Neural progenitor cell (in vitro differentiated cells): ENCODE measurements around the gene TSHZ1. TPM values are rescaled to one million over a fixed set of nuclear protein-coding genes. Genes with fewer than 3 reads are reported as not detected.

Experiments used
- DNase-seq: peaks from one replicate; pipeline ENCODE4 v3.0.0-alpha.2; 2016; ENCODE audit warnings: low spot score
- H2AFZ ChIP-seq: fragments of 200-600 bp; sonication (generic); replicated peaks from 2 replicates; pipeline ENCODE4 v1.6.1; 2016; ENCODE audit warnings: antibody characterized with exemption
- H3F3A ChIP-seq: fragments of 200-600 bp; sonication (generic); 2 replicates; pipeline ENCODE4 v1.6.1; 2016; ENCODE audit warnings: antibody characterized with exemption, low read depth
- H3K27ac ChIP-seq: fragments of 200-600 bp; sonication (generic); 2 replicates; pipeline ENCODE4 v1.5.1; 2016; ENCODE audit warnings: mild to moderate bottlenecking
- H3K27me3 ChIP-seq: fragments of 200-600 bp; sonication (generic); 2 replicates; pipeline ENCODE4 v1.6.1; 2016; ENCODE audit warnings: mild to moderate bottlenecking, moderate library complexity
- H3K36me3 ChIP-seq: fragments of 200-600 bp; sonication (generic); 2 replicates; pipeline ENCODE4 v1.5.1; 2016
- H3K4me1 ChIP-seq: fragments of 200-600 bp; sonication (generic); 2 replicates; pipeline ENCODE4 v1.6.1; 2016; ENCODE audit warnings: mixed run types
- H3K4me2 ChIP-seq: fragments of 200-600 bp; sonication (generic); 2 replicates; pipeline ENCODE4 v1.6.1; 2016
- H3K4me3 ChIP-seq: fragments of 200-600 bp; sonication (generic); 2 replicates; pipeline ENCODE4 v1.5.1; 2016
- H3K79me2 ChIP-seq: fragments of 200-600 bp; sonication (generic); 2 replicates; pipeline ENCODE4 v1.6.1; 2016; ENCODE audit warnings: low read depth
- H3K9ac ChIP-seq: fragments of 200-600 bp; sonication (generic); 2 replicates; pipeline ENCODE4 v1.6.1; 2016
- H3K9me3 ChIP-seq: fragments of 200-600 bp; sonication (generic); 2 replicates; pipeline ENCODE4 v1.5.1; 2016; ENCODE audit warnings: low read depth
- H4K20me1 ChIP-seq: fragments of 200-600 bp; sonication (generic); 2 replicates; pipeline ENCODE4 v1.6.1; 2016; ENCODE audit warnings: low read depth
- H3K27ac Mint-ChIP-seq: 3 replicates; pipeline ENCODE4 v1.8.0; 2021; ENCODE audit warnings: mixed read lengths
- H3K27me3 Mint-ChIP-seq: 2 replicates; pipeline ENCODE4 v1.8.0; 2022; ENCODE audit warnings: low read depth, mild to moderate bottlenecking, inconsistent platforms, moderate library complexity, mixed read lengths; ENCODE audit not compliant: insufficient read depth
- H3K36me3 Mint-ChIP-seq: 3 replicates; pipeline ENCODE4 v1.8.0; 2021; ENCODE audit warnings: mixed read lengths
- H3K4me1 Mint-ChIP-seq: 3 replicates; pipeline ENCODE4 v1.8.0; 2021; ENCODE audit warnings: mixed read lengths
- H3K4me3 Mint-ChIP-seq: 3 replicates; pipeline ENCODE4 v1.8.0; 2021; ENCODE audit warnings: mild to moderate bottlenecking, moderate library complexity, mixed read lengths
- H3K9me3 Mint-ChIP-seq: 3 replicates; pipeline ENCODE4 v1.8.0; 2020; ENCODE audit warnings: mixed read lengths
- CTCF ChIP-seq: fragments of 200-600 bp; sonication (generic); IDR thresholded peaks from 2 replicates; pipeline ENCODE4 v1.5.1; 2017; ENCODE audit warnings: antibody characterized with exemption, mild to moderate bottlenecking
- EZH2 ChIP-seq: fragments of 200-600 bp; sonication (generic); IDR thresholded peaks from 2 replicates; pipeline ENCODE4 v1.6.1; 2017; ENCODE audit warnings: antibody characterized with exemption, mild to moderate bottlenecking, moderate library complexity
- EZH2phosphoT487 ChIP-seq: fragments of 200-600 bp; sonication (generic); IDR thresholded peaks from 2 replicates; pipeline ENCODE4 v1.6.1; 2017; ENCODE audit warnings: antibody characterized with exemption
- total RNA-seq: library from RNA; depleted of rRNA; stranded (reverse); fragments of >200 nt; gene quantifications from 2 replicates; pipeline ENCODE4 v1.2.3, GENCODE V29; 2015; ENCODE audit warnings: low replicate concordance

The TSHZ1 gene
- total RNA-seq, 1 donor from 2014 or later = 0.06 TPM

GRCh38 chr18:75335511-75335910, 124.9 kb downstream of the TSHZ1 start:
- peaks cover 5% of the 10 kb centered on the region for H3K9me3 Mint-ChIP-seq
- no peak overlapping the region for H3K9ac ChIP-seq
- no peaks in the 10 kb centered on the region for H4K20me1 ChIP-seq
- H3K4me3 Mint-ChIP-seq = peak overlapping the region; percentile 33
- no peaks in the 10 kb centered on the region for H3K4me1 ChIP-seq
- H3K36me3 ChIP-seq = no peaks in the 10 kb centered on the region
- DNase-seq = no peak
- no peaks in the 10 kb centered on the region for H3K79me2 ChIP-seq
- no peak overlapping the region for H3K4me2 ChIP-seq
- H3K4me3 ChIP-seq = no peak overlapping the region
- no peaks in the 10 kb centered on the region for H3F3A ChIP-seq
- peaks cover 9% of the 10 kb centered on the region for H3K27me3 Mint-ChIP-seq
- no peak overlapping the region for H3K27ac ChIP-seq
- no peaks in the 10 kb centered on the region for H3K27me3 ChIP-seq
- no peaks in the 10 kb centered on the region for H3K36me3 Mint-ChIP-seq
- H3K9me3 ChIP-seq = no peaks in the 10 kb centered on the region
- peaks cover 13% of the 10 kb centered on the region for H3K4me1 Mint-ChIP-seq
- H2AFZ ChIP-seq = no peak overlapping the region
- H3K27ac Mint-ChIP-seq = no peak overlapping the region
- TF ChIP-seq CTCF (no peak), EZH2 (no peak), EZH2phosphoT487 (no peak)

GRCh38 chr18:75336767-75337166, 126.2 kb downstream of the TSHZ1 start:
- Histone ChIP-seq H3K79me2 (no peaks in the 10 kb centered on the region), H3K4me2 (no peak overlapping the region), H3K4me3 (no peak overlapping the region), H3K36me3 (no peaks in the 10 kb centered on the region), H3K9ac (no peak overlapping the region), H3K9me3 (no peaks in the 10 kb centered on the region), H3F3A (no peaks in the 10 kb centered on the region), H3K4me1 (peaks cover 11% of the 10 kb centered on the region), H4K20me1 (no peaks in the 10 kb centered on the region), H3K27me3 (no peaks in the 10 kb centered on the region), H2AFZ (no peak overlapping the region), H3K27ac (no peak overlapping the region)
- H3K27ac Mint-ChIP-seq = no peak overlapping the region
- TF ChIP-seq CTCF = no peak
- TF ChIP-seq EZH2phosphoT487 = no peak
- TF ChIP-seq EZH2 = no peak
- peaks cover 14% of the 10 kb centered on the region for H3K27me3 Mint-ChIP-seq
- H3K4me1 Mint-ChIP-seq = peaks cover 25% of the 10 kb centered on the region
- no peak overlapping the region for H3K4me3 Mint-ChIP-seq
- DNase-seq = no peak
- H3K36me3 Mint-ChIP-seq = no peaks in the 10 kb centered on the region
- peaks cover 5% of the 10 kb centered on the region for H3K9me3 Mint-ChIP-seq

GRCh38 chr18:75337348-75337747, 126.8 kb downstream of the TSHZ1 start:
- Mint-ChIP-seq H3K4me1 (peaks cover 31% of the 10 kb centered on the region), H3K36me3 (no peaks in the 10 kb centered on the region), H3K4me3 (no peak overlapping the region), H3K27me3 (peaks cover 18% of the 10 kb centered on the region), H3K27ac (no peak overlapping the region), H3K9me3 (peaks cover 5% of the 10 kb centered on the region)
- no peak for TF ChIP-seq EZH2phosphoT487
- TF ChIP-seq EZH2 = no peak
- no peak for TF ChIP-seq CTCF
- Histone ChIP-seq H3K9ac (no peak overlapping the region), H3K4me2 (no peak overlapping the region), H3K9me3 (no peaks in the 10 kb centered on the region), H3K27me3 (no peaks in the 10 kb centered on the region), H3K36me3 (no peaks in the 10 kb centered on the region), H3K27ac (no peak overlapping the region), H2AFZ (no peak overlapping the region), H3K4me3 (no peak overlapping the region), H3F3A (no peaks in the 10 kb centered on the region), H3K4me1 (peaks cover 15% of the 10 kb centered on the region), H4K20me1 (no peaks in the 10 kb centered on the region), H3K79me2 (no peaks in the 10 kb centered on the region)
- DNase-seq = no peak

GRCh38 chr18:75338631-75339030, 128.0 kb downstream of the TSHZ1 start:
- Mint-ChIP-seq H3K4me3 (no peak overlapping the region), H3K9me3 (peaks cover 5% of the 10 kb centered on the region), H3K27ac (no peak overlapping the region), H3K27me3 (peaks cover 23% of the 10 kb centered on the region), H3K4me1 (peaks cover 43% of the 10 kb centered on the region), H3K36me3 (no peaks in the 10 kb centered on the region)
- no peak overlapping the region for H2AFZ ChIP-seq
- no peak overlapping the region for H3K4me2 ChIP-seq
- H3K27me3 ChIP-seq = no peaks in the 10 kb centered on the region
- H3K9me3 ChIP-seq = no peaks in the 10 kb centered on the region
- H3K4me1 ChIP-seq = peaks cover 20% of the 10 kb centered on the region
- no peaks in the 10 kb centered on the region for H3K36me3 ChIP-seq
- no peak for DNase-seq
- H3K79me2 ChIP-seq = no peaks in the 10 kb centered on the region
- H3K9ac ChIP-seq = no peak overlapping the region
- no peak overlapping the region for H3K4me3 ChIP-seq
- no peaks in the 10 kb centered on the region for H3F3A ChIP-seq
- H3K27ac ChIP-seq = no peak overlapping the region
- no peaks in the 10 kb centered on the region for H4K20me1 ChIP-seq
- TF ChIP-seq CTCF (no peak), EZH2phosphoT487 (no peak), EZH2 (no peak)
